MM.1S (cell line): Measurements from ENCODE around the gene NMNAT2.

ENCODE experiments used
- DNase-seq: peaks from one replicate; pipeline ENCODE4 v3.0.0-alpha.2; 2015
- H2AFZ ChIP-seq: fragments of 300-600 bp; sonication (generic); 2 replicates; pipeline ENCODE4 v1.6.0; 2016; ENCODE audit warnings: antibody characterized with exemption, low read length
- H3F3A ChIP-seq: fragments of 300-600 bp; sonication (generic); 2 replicates; pipeline ENCODE4 v1.6.1; 2016; ENCODE audit warnings: mild to moderate bottlenecking, antibody characterized with exemption, low read length, moderate library complexity, mixed read lengths; ENCODE audit not compliant: insufficient read depth
- H3K27ac ChIP-seq: fragments of 300-600 bp; sonication (generic); 2 replicates; pipeline ENCODE4 v1.5.1; 2016; ENCODE audit warnings: mild to moderate bottlenecking, low read length
- H3K27me3 ChIP-seq: fragments of 300-600 bp; sonication (generic); replicated peaks from 2 replicates; pipeline ENCODE4 v1.6.0; 2016; ENCODE audit warnings: low read length; ENCODE audit not compliant: insufficient read depth
- H3K36me3 ChIP-seq: fragments of 300-600 bp; sonication (generic); replicated peaks from 2 replicates; pipeline ENCODE4 v1.6.1; 2016; ENCODE audit warnings: mild to moderate bottlenecking, low read length, mixed read lengths; ENCODE audit not compliant: insufficient read depth
- H3K4me1 ChIP-seq: fragments of 300-600 bp; sonication (generic); 2 replicates; pipeline ENCODE4 v1.6.1; 2016; ENCODE audit warnings: low read length, mixed read lengths
- H3K4me2 ChIP-seq: fragments of 300-600 bp; sonication (generic); 2 replicates; pipeline ENCODE4 v1.6.0; 2016; ENCODE audit warnings: low read depth, low read length
- H3K4me3 ChIP-seq: fragments of 300-600 bp; sonication (generic); 2 replicates; pipeline ENCODE4 v1.5.1; 2016; ENCODE audit warnings: low read length, mixed read lengths
- H3K79me2 ChIP-seq: fragments of 300-600 bp; sonication (generic); 2 replicates; pipeline ENCODE4 v1.6.1; 2016; ENCODE audit warnings: mixed run types, low read length, mixed read lengths
- H3K9ac ChIP-seq: fragments of 300-600 bp; sonication (generic); 2 replicates; pipeline ENCODE4 v1.6.1; 2016; ENCODE audit warnings: low read length, mixed read lengths
- H3K9me2 ChIP-seq: fragments of 300-600 bp; sonication (generic); replicated peaks from 2 replicates; pipeline ENCODE4 v1.6.1; 2016; ENCODE audit warnings: mild to moderate bottlenecking, low read length, mixed read lengths; ENCODE audit not compliant: insufficient read depth
- H3K9me3 ChIP-seq: fragments of 300-600 bp; sonication (generic); replicated peaks from 2 replicates; pipeline ENCODE4 v1.6.1; 2016; ENCODE audit warnings: mild to moderate bottlenecking, low read length, mixed read lengths; ENCODE audit not compliant: insufficient read depth
- H4K20me1 ChIP-seq: fragments of 300-600 bp; sonication (generic); 2 replicates; pipeline ENCODE4 v1.6.1; 2016; ENCODE audit warnings: mild to moderate bottlenecking, low read length, moderate library complexity, mixed read lengths; ENCODE audit not compliant: insufficient read depth
- CTCF ChIP-seq: fragments of 300-600 bp; sonication (generic); IDR thresholded peaks from 2 replicates; pipeline ENCODE4 v1.5.1; 2016; ENCODE audit warnings: antibody characterized with exemption, low read length, mixed read lengths
- EZH2 ChIP-seq: fragments of 300-600 bp; sonication (generic); optimal IDR thresholded peaks from 2 replicates; pipeline ENCODE3; 2017; ENCODE audit warnings: low read depth, mild to moderate bottlenecking, antibody characterized with exemption, low read length, mixed read lengths
- EZH2phosphoT487 ChIP-seq: fragments of 300-600 bp; sonication (generic); IDR thresholded peaks from 2 replicates; pipeline ENCODE4 v1.6.1; 2018; ENCODE audit warnings: antibody characterized with exemption, low read length

NMNAT2 gene

GRCh38 chr1:183456826-183457225 lies 38.6 kb upstream of the NMNAT2 start:
- Histone ChIP-seq H3K4me2 (no peak overlapping the region), H3K9me2 (no peaks in the 10 kb centered on the region), H3F3A (no peaks in the 10 kb centered on the region), H3K4me1 (no peaks in the 10 kb centered on the region), H4K20me1 (no peaks in the 10 kb centered on the region), H3K79me2 (no peaks in the 10 kb centered on the region), H3K27me3 (no peaks in the 10 kb centered on the region), H3K36me3 (no peaks in the 10 kb centered on the region), H3K9me3 (no peaks in the 10 kb centered on the region), H3K4me3 (no peak overlapping the region), H3K9ac (no peak overlapping the region), H2AFZ (no peak overlapping the region), H3K27ac (no peak overlapping the region)
- DNase-seq, result no peak
- no peak for TF ChIP-seq EZH2
- TF ChIP-seq CTCF, result no peak
- no peak for TF ChIP-seq EZH2phosphoT487

- Histone ChIP-seq H3K9me3 (no peaks in the 10 kb centered on the region), H3K4me3 (no peak overlapping the region), H3K79me2 (no peaks in the 10 kb centered on the region), H3K9me2 (no peaks in the 10 kb centered on the region), H2AFZ (no peak overlapping the region), H3K27me3 (no peaks in the 10 kb centered on the region), H3K9ac (no peak overlapping the region), H3K36me3 (no peaks in the 10 kb centered on the region), H4K20me1 (no peaks in the 10 kb centered on the region), H3K4me1 (no peaks in the 10 kb centered on the region), H3K4me2 (no peak overlapping the region), H3F3A (no peaks in the 10 kb centered on the region), H3K27ac (no peak overlapping the region)
- DNase-seq, result no peak
- TF ChIP-seq CTCF (no peak), EZH2phosphoT487 (no peak), EZH2 (no peak)
Measured at GRCh38 chr1:183454377-183454776, 36.2 kb upstream of the NMNAT2 start.

- H4K20me1 ChIP-seq, result no peaks in the 10 kb centered on the region
- no peaks in the 10 kb centered on the region for H3K9me3 ChIP-seq
- H3K79me2 ChIP-seq, result no peaks in the 10 kb centered on the region
- no peaks in the 10 kb centered on the region for H3K27me3 ChIP-seq
- H3F3A ChIP-seq, result no peaks in the 10 kb centered on the region
- no peak overlapping the region for H3K4me3 ChIP-seq
- no peak for TF ChIP-seq CTCF
- TF ChIP-seq EZH2, result no peak
- no peak for TF ChIP-seq EZH2phosphoT487
- no peak for DNase-seq
- no peaks in the 10 kb centered on the region for H3K36me3 ChIP-seq
- no peak overlapping the region for H3K27ac ChIP-seq
- no peak overlapping the region for H2AFZ ChIP-seq
- no peaks in the 10 kb centered on the region for H3K4me1 ChIP-seq
- no peak overlapping the region for H3K9ac ChIP-seq
- H3K4me2 ChIP-seq, result no peak overlapping the region
- H3K9me2 ChIP-seq, result no peaks in the 10 kb centered on the region
Measured at GRCh38 chr1:183450093-183450492, 31.9 kb upstream of the NMNAT2 start.
